Activated CD4-positive, alpha-beta T cell treated with anti-CD3 and anti-CD28 coated beads, Interleukin-2, amount 50 U/mL, for 24 hours (primary cell): ENCODE results near the gene PRR16.

ENCODE experiments used
- DNase-seq, 2 donors: peaks; one replicate each; pipeline ENCODE4 v3.0.0-alpha.2; 2020; ENCODE audit warnings: low read depth in 1 of 2, low spot score in 1 of 2

PRR16 gene

GRCh38 chr5:120706877-120707276 is 242.8 kb downstream of the PRR16 start:
- no peak for DNase-seq

- DNase-seq: no peak
Observed at GRCh38 chr5:120717381-120717780, 253.3 kb downstream of the PRR16 start.

GRCh38 chr5:120730214-120730613 is 266.1 kb downstream of the PRR16 start:
- DNase-seq: no peak

GRCh38 chr5:120734033-120734432 is 269.9 kb downstream of the PRR16 start:
- DNase-seq: no peak

- DNase-seq: no peak
Observed at GRCh38 chr5:120735076-120735475, 271.0 kb downstream of the PRR16 start.
